Liver (tissue), 3 donors: ENCODE measurements around the gene SLC18A3.

Experiments used
- ATF3 ChIP-seq: IDR thresholded peaks from 2 replicates; pipeline ENCODE4 v1.6.1; 2016; ENCODE audit warnings: antibody characterized with exemption
- CTCF ChIP-seq: fragments of 150-350 bp; IDR thresholded peaks from 2 replicates; pipeline ENCODE4 v1.5.1; 2017; ENCODE audit warnings: improper control_type of control experiment, low read depth, low read length; ENCODE audit not compliant: missing input control
- EGR1 ChIP-seq, 2 donors: IDR thresholded peaks; 2 replicates each; pipeline ENCODE4 v1.6.1; 2016 to 2018; ENCODE audit warnings: antibody characterized with exemption in 2 of 2, low read depth in 2 of 2
- FOXA1 ChIP-seq: IDR thresholded peaks from 2 replicates; pipeline ENCODE4 v1.6.1; 2016; ENCODE audit warnings: antibody characterized with exemption
- GABPA ChIP-seq, 2 donors: IDR thresholded peaks in 1 of 2; conservative IDR thresholded peaks in 1 of 2; 2 replicates each; pipeline ENCODE4 v1.6.1; 2016; ENCODE audit warnings: antibody characterized with exemption in 2 of 2, mild to moderate bottlenecking in 1 of 2, moderate library complexity in 1 of 2
- JUND ChIP-seq, 2 donors: IDR thresholded peaks; 2 replicates each; pipeline ENCODE4 v1.6.1; 2016; ENCODE audit warnings: antibody characterized with exemption in 2 of 2
- MAX ChIP-seq: IDR thresholded peaks from 2 replicates; pipeline ENCODE4 v1.6.1; 2016; ENCODE audit warnings: antibody characterized with exemption
- RAD21 ChIP-seq, 2 donors: IDR thresholded peaks; 2 replicates each; pipeline ENCODE4 v1.6.1; 2016; ENCODE audit warnings: antibody characterized with exemption in 2 of 2, mild to moderate bottlenecking in 2 of 2
- RXRA ChIP-seq, 2 donors: IDR thresholded peaks; 2 replicates each; pipeline ENCODE4 v1.6.1; 2017 to 2018; ENCODE audit warnings: antibody characterized with exemption in 2 of 2, mild to moderate bottlenecking in 1 of 2
- TAF1 ChIP-seq: conservative IDR thresholded peaks from 2 replicates; pipeline ENCODE4 v1.6.1; 2016; ENCODE audit warnings: antibody characterized with exemption, mild to moderate bottlenecking
- ZBTB33 ChIP-seq: IDR thresholded peaks from 2 replicates; pipeline ENCODE4 v1.6.1; 2016; ENCODE audit warnings: antibody characterized with exemption
- donor health status: healthy.
- donor health status: healthy.

- no peak for TF ChIP-seq CTCF
- TF ChIP-seq EGR1 (IDR thresholded peaks at IDR 0.05; ENCODE audit: low read depth in 2 of 2), result no peak
- no peak for TF ChIP-seq GABPA (IDR thresholded peaks at IDR 0.05 in 1 of 2, conservative IDR thresholded peaks at IDR 0.05 in 1 of 2)
- no peak for TF ChIP-seq RXRA (IDR thresholded peaks at IDR 0.05)
- no peak for TF ChIP-seq FOXA1
- no peak for TF ChIP-seq RAD21 (IDR thresholded peaks at IDR 0.05)
- TF ChIP-seq TAF1, result no peak
- TF ChIP-seq MAX, result no peak
- TF ChIP-seq ATF3, result no peak
- TF ChIP-seq JUND (IDR thresholded peaks at IDR 0.05), result no peak
- no peak for TF ChIP-seq ZBTB33
These were observed 49.6 kb upstream of the SLC18A3 start for GRCh38 chr10:49560526-49560925.
